HPDE6-E6E7 (cell line): ENCODE measurements around the gene FGFR3.

Experiments used
- DNase-seq: peaks from one replicate; pipeline ENCODE4 v3.0.0; 2011; ENCODE audit warnings: missing footprints; ENCODE audit errors: extremely low spot score

Gene FGFR3

GRCh38 chr4:1787411-1788077, 5.5 kb upstream of the FGFR3 start:
- DNase-seq = no peak

GRCh38 chr4:1788254-1788973, 4.7 kb upstream of the FGFR3 start:
- DNase-seq = no peak

GRCh38 chr4:1789552-1789951, 3.5 kb upstream of the FGFR3 start:
- peak; percentile 78 for DNase-seq

GRCh38 chr4:1790005-1790404, 3.1 kb upstream of the FGFR3 start:
- no peak for DNase-seq

GRCh38 chr4:1792158-1792831, 798 bp upstream of the FGFR3 start:
- no peak for DNase-seq

- no peak for DNase-seq
Observed at GRCh38 chr4:1793496-1793840, 375 bp downstream of the FGFR3 start.

- no peak for DNase-seq
Observed at GRCh38 chr4:1793940-1794808, 1.1 kb downstream of the FGFR3 start.

- DNase-seq = no peak
Observed at GRCh38 chr4:1794809-1795298, 1.8 kb downstream of the FGFR3 start.

GRCh38 chr4:1795299-1796195, 2.5 kb downstream of the FGFR3 start:
- DNase-seq = no peak

GRCh38 chr4:1796486-1797204, 3.6 kb downstream of the FGFR3 start:
- no peak for DNase-seq

- no peak for DNase-seq
Observed at GRCh38 chr4:1797298-1797860, 4.3 kb downstream of the FGFR3 start.

- no peak for DNase-seq
Observed at GRCh38 chr4:1797861-1798579, 4.9 kb downstream of the FGFR3 start.

GRCh38 chr4:1798580-1799386, 5.7 kb downstream of the FGFR3 start:
- DNase-seq = no peak

GRCh38 chr4:1799387-1800375, 6.6 kb downstream of the FGFR3 start:
- DNase-seq = no peak

- DNase-seq = no peak
Observed at GRCh38 chr4:1800805-1801204, 7.7 kb downstream of the FGFR3 start.

GRCh38 chr4:1801286-1801958, 8.3 kb downstream of the FGFR3 start:
- no peak for DNase-seq
